Progenitor cell of endocrine pancreas (in vitro differentiated cells): Measurements from ENCODE around the gene KLHL22. TPM values are rescaled to one million over a fixed set of nuclear protein-coding genes. Genes with fewer than 3 reads are reported as not detected.
"Not testable (repeated sequence)": the region's sequence is repeated elsewhere in the genome, so short reads cannot be mapped to it uniquely, and the experiment has no call there.

Source experiments
- DNase-seq: peaks from one replicate; pipeline ENCODE4 v3.0.0; 2021; ENCODE audit warnings: low spot score; ENCODE audit not compliant: unreplicated experiment
- H3K27ac Mint-ChIP-seq: 2 replicates; pipeline ENCODE4 v1.8.0; 2021; ENCODE audit warnings: mild to moderate bottlenecking, moderate library complexity, mixed read lengths
- H3K27me3 Mint-ChIP-seq: 2 replicates; pipeline ENCODE4 v1.8.0; 2021; ENCODE audit warnings: mixed read lengths
- H3K36me3 Mint-ChIP-seq: 2 replicates; pipeline ENCODE4 v1.8.0; 2022; ENCODE audit warnings: mixed read lengths; ENCODE audit not compliant: insufficient read depth
- H3K4me1 Mint-ChIP-seq: 2 replicates; pipeline ENCODE4 v1.8.0; 2021; ENCODE audit warnings: low read depth, mixed read lengths
- H3K4me3 Mint-ChIP-seq: 2 replicates; pipeline ENCODE4 v1.8.0; 2021; ENCODE audit warnings: low read depth, mild to moderate bottlenecking, moderate library complexity, mixed read lengths
- H3K9me3 Mint-ChIP-seq: 2 replicates; pipeline ENCODE4 v1.8.0; 2021; ENCODE audit warnings: low read depth, mixed read lengths
- CTCF ChIP-seq: fragments of 200-600 bp; sonication (generic); IDR thresholded peaks from one replicate; pipeline ENCODE4 v1.5.0; 2021; ENCODE audit warnings: antibody characterized with exemption, mild to moderate bottlenecking; ENCODE audit not compliant: unreplicated experiment
- total RNA-seq: library from RNA; stranded (reverse); gene quantifications from 2 replicates; pipeline ENCODE4 v1.2.1, GENCODE V29; 2021

Gene KLHL22
- total RNA-seq, 1 donor from 2014 or later = 47.3 TPM

DNA sequence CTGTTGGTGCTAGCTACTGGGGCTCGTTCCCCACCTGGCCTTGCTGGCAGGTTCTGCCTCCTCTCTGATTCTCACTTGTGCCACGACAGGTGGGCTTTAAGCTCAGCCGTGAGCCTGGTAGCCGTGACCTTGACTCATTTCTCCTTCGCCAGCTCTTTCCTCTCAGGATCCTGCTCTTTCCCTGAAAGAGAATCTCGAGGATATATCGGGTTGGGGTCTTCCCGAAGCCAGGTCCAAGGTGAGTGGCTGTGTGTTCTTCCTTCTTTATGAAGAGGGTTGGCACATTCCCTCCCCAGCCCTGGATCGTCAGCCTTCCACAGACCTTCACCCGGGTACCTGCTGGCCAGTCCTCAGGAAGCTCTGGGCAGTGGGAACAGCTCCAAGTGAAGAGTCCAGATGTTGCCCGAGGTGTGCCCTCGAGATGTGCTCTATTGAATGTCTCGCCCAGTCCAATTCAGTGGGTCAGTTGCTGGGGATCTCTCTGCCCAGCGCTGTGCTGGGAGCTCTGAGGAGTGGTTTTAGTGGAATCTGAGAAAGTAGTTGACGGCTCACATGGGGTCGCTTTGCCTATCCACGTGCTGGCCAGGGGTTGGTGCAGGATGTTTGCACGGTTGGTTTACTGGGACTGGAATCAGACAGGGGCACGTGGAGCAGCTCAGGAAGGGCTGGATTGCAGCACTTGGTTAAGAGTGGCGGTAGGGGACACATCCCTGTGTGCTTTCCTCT, 100.3 kb downstream of the KLHL22 start:
- H3K27me3 Mint-ChIP-seq = no peaks in the 10 kb centered on the region
- peak overlapping the region; percentile 62 for H3K27ac Mint-ChIP-seq
- peaks cover 3% of the 10 kb centered on the region for H3K36me3 Mint-ChIP-seq
- no peak for DNase-seq
- H3K4me3 Mint-ChIP-seq = peak overlapping the region; percentile 90
- H3K4me1 Mint-ChIP-seq = peaks cover 39% of the 10 kb centered on the region
- TF ChIP-seq CTCF = no peak
- no peaks in the 10 kb centered on the region for H3K9me3 Mint-ChIP-seq

DNA sequence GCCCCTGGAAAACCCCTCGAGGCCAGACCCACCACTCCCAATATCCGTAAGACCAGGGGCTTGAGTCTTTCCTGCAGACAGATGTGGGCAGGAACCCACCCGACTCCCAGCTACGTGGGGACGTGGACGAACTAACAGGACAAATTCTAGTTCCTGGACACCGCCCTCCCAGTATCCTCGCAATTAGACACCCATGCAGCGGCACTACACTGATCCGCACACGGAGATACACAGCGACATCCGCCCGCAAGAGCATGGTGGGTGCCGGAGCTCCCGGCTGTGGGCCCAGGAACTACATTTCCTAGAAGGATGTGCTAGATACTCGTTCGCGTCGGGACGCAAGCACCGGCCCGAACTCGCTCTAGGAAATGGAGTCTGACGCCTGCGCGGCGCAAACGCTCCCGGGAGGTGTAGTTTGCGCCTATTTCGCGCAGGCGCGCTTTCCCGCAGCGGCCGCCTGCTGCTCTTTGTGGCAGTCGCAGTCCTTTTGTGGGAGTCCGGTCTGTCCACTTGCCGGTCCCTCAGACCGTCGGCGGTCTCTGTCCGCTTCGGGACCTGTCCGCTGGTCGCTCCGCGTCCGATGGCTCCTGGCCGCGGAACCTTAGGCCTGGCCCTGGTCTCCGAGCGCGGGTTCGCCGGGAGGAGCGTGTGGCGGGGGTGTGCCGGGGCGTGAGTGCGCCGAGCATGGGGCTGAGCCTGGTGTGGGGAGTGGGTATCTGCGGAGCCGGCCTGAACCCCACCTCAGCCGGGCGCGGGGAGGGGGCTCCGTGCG, 101.7 kb downstream of the KLHL22 start, which contains the start of gene ZNF74:
TSS of gene ZNF74 (plus strand) at position 447 of the 772 bp plus-strand sequence. CDS start 478 bp downstream, outside the sequence.
- H3K4me1 Mint-ChIP-seq = peaks cover 31% of the 10 kb centered on the region
- peak; percentile 10 for TF ChIP-seq CTCF
- peak within 1 kb of the TSS; percentile 98 for H3K27ac Mint-ChIP-seq
- H3K27me3 Mint-ChIP-seq = no peaks in the 10 kb centered on the region
- H3K9me3 Mint-ChIP-seq = no peaks in the 10 kb centered on the region
- DNase-seq = peak; percentile 72
- H3K4me3 Mint-ChIP-seq = peak within 1 kb of the TSS; percentile 90
- peaks cover 3% of the 10 kb centered on the region for H3K36me3 Mint-ChIP-seq

DNA sequence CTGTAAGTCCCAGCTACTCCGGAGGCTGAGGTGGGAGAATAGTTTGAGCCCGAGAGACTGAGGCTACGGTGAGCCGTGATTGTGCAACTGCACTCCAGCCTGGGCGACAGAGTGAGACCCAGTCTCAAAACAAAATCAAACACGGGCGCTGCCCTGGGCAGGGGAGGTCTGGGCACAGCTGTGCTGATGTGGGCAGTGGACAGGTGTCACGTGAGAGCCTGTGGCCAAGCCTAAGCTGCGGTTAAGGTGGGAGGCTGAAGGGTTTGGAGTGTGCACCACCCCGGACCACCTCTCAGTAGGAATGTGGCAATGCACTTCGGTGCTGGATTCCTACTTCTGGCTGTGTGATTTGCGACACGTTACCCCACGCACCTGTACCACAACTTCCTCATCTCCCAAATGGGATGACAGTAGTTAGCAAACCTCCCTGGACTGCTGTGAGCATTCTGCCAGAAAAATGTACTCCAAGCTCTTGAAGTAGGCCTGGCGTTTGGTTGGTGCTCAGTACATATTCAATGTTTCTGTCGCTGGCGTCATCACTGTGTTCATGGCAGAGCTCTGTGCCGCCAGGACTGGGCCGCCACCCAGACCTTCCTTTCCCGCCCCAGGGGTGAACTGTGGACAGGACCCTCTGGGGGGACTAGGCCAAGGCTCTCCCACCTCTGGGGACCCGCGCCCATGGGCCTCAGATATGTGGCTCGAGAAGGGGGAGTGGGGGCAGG, 102.5 kb downstream of the KLHL22 start:
- H3K27ac Mint-ChIP-seq = peak overlapping the region; percentile 98
- H3K4me1 Mint-ChIP-seq = peaks cover 27% of the 10 kb centered on the region
- TF ChIP-seq CTCF = no peak
- H3K36me3 Mint-ChIP-seq = peaks cover 3% of the 10 kb centered on the region
- no peak for DNase-seq
- peak overlapping the region; percentile 90 for H3K4me3 Mint-ChIP-seq
- no peaks in the 10 kb centered on the region for H3K9me3 Mint-ChIP-seq
- no peaks in the 10 kb centered on the region for H3K27me3 Mint-ChIP-seq

- not testable (repeated sequence) for H3K27ac Mint-ChIP-seq, H3K27me3 Mint-ChIP-seq, H3K4me3 Mint-ChIP-seq, DNase-seq, H3K36me3 Mint-ChIP-seq, H3K9me3 Mint-ChIP-seq
- peaks cover 27% of the 10 kb centered on the region for H3K4me1 Mint-ChIP-seq
Measured at GRCh38 chr22:20392365-20392881, 103.2 kb downstream of the KLHL22 start.

Other genes with a start within 250 kb of the KLHL22 start
- gene RTN4R, start 227.5 kb downstream of the KLHL22 start, total RNA-seq = 30.8 and 36.0 TPM in 2 replicates
- 37.2 and 41.0 TPM in 2 replicates for gene DGCR6L, start 175.7 kb downstream of the KLHL22 start, total RNA-seq
- 48.8 and 52.1 TPM in 2 replicates for gene ZNF74, start 101.6 kb downstream of the KLHL22 start, total RNA-seq
- gene SCARF2, start 58.0 kb downstream of the KLHL22 start, total RNA-seq = 14.4 and 14.6 TPM in 2 replicates
- gene MED15, start 11.8 kb upstream of the KLHL22 start, total RNA-seq = 77.8 and 78.0 TPM in 2 replicates